ENCODE results near the gene TENT4A.

DNA sequence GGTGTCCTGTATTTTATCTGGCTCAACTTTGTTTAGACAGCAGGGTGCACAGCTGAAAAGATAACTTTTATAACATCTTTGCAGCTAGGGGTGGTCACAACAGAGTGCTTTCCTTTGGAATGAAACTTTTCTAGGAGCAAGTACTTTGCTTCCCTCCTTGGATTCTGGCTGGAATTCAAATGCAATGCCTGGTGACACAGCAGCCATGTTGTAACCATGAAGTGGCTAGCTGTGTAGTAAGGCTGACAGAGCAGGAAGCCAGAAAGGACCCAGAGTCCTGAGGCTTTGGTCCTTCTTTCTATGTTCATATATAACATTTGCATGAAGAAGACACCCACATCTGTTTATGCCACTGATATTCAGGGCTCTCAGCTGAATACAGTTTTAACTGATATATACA, 48.1 kb downstream of the TENT4A start:
- TF ChIP-seq, protein P1, sequence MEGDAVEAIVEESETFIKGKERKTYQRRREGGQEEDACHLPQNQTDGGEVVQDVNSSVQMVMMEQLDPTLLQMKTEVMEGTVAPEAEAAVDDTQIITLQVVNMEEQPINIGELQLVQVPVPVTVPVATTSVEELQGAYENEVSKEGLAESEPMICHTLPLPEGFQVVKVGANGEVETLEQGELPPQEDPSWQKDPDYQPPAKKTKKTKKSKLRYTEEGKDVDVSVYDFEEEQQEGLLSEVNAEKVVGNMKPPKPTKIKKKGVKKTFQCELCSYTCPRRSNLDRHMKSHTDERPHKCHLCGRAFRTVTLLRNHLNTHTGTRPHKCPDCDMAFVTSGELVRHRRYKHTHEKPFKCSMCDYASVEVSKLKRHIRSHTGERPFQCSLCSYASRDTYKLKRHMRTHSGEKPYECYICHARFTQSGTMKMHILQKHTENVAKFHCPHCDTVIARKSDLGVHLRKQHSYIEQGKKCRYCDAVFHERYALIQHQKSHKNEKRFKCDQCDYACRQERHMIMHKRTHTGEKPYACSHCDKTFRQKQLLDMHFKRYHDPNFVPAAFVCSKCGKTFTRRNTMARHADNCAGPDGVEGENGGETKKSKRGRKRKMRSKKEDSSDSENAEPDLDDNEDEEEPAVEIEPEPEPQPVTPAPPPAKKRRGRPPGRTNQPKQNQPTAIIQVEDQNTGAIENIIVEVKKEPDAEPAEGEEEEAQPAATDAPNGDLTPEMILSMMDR (IDR thresholded peaks at IDR 0.05) = no peak
- TF ChIP-seq POLR2A (IDR thresholded peaks at IDR 0.05) = no peak

Measured in esophagus squamous epithelium (tissue), 4 donors.